ENCODE results near the gene SNX4. TPM values are rescaled to one million over a fixed set of nuclear protein-coding genes. Genes with fewer than 3 reads are reported as not detected.

SNX4 gene
- total and polyA plus RNA-seq, 8 donors = 9.5 to 22.8 (median 18.0) TPM

GRCh38 chr3:125440970-125441369 lies 79.0 kb downstream of the SNX4 start:
- ATAC-seq (peak in 1 of 4 donors; percentile 21), FAIRE-seq (no peak), DNase-seq (no peak)
- no peaks in the 10 kb centered on the region for H3K27me3 ChIP-seq
- intact Hi-C loops (cut with DNase I) = no loop called here
- H3K4me3 ChIP-seq = no peak overlapping the region
- TF ChIP-seq CTCF (IDR thresholded peaks at IDR 0.05) = no peak
- H3K4me1 ChIP-seq = peaks cover 6 to 15% (median 9%) of the 10 kb centered on the region in 3 donors
- H3K27ac ChIP-seq = no peak overlapping the region
- WGBS, 2 donors = 88 to 98% methylated on average over 2 of the region's 2 CpGs
- H3K9me3 ChIP-seq = no peaks in the 10 kb centered on the region
- peaks cover 0 to 9% (median 3%) of the 10 kb centered on the region in 3 donors for H3K36me3 ChIP-seq

- H3K27me3 ChIP-seq = no peaks in the 10 kb centered on the region
- WGBS, 2 donors = 34 to 48% methylated on average over 3 of the region's 3 CpGs
Measured at GRCh38 chr3:125440559-125440955, 79.4 kb downstream of the SNX4 start.

GRCh38 chr3:125437631-125438435 lies 82.2 kb downstream of the SNX4 start:
- DNase-seq (peak in 5 of 6 donors; percentile 26 to 80 (median 61)), FAIRE-seq (no peak), ATAC-seq (peak; percentile 44 to 74 (median 72))
- no peak overlapping the region for H3K27ac ChIP-seq
- H3K4me3 ChIP-seq = no peak overlapping the region
- 36 to 43% methylated on average over 9 of the region's 9 CpGs for WGBS, 2 donors
- H3K4me1 ChIP-seq = peaks cover 6 to 15% (median 9%) of the 10 kb centered on the region in 3 donors
- no peaks in the 10 kb centered on the region for H3K36me3 ChIP-seq
- no peaks in the 10 kb centered on the region for H3K27me3 ChIP-seq
- intact Hi-C loops (cut with DNase I) = loop anchor here in 2 of 3 donors (10.0 kb wide), 2 partner anchors 443 to 503 kb away; partner anchors contain the start of gene MUC13 (in 1 of the 2)
- H3K9me3 ChIP-seq = no peaks in the 10 kb centered on the region
- peak; percentile 83 to 94 (median 88) for TF ChIP-seq CTCF (IDR thresholded peaks at IDR 0.05)

More at GRCh38 chr3:125440559-125440955, 79.4 kb downstream of the SNX4 start:
- peaks cover 0 to 5% (median 2%) of the 10 kb centered on the region in 3 donors for H3K36me3 ChIP-seq
- FAIRE-seq (no peak), DNase-seq (peak; percentile 56 to 72 (median 64)), ATAC-seq (peak; percentile 91 to 97 (median 94))
- H3K4me1 ChIP-seq = peaks cover 6 to 15% (median 9%) of the 10 kb centered on the region in 3 donors
- no peak overlapping the region for H3K27ac ChIP-seq
- H3K4me3 ChIP-seq = no peak overlapping the region
- no peaks in the 10 kb centered on the region for H3K9me3 ChIP-seq
- TF ChIP-seq CTCF (IDR thresholded peaks at IDR 0.05) = no peak
- intact Hi-C loops (cut with DNase I) = no loop called here

- Histone ChIP-seq H3K27me3 (no peaks in the 10 kb centered on the region), H3K4me3 (no peak overlapping the region), H3K27ac (no peak overlapping the region), H3K9me3 (no peaks in the 10 kb centered on the region), H3K36me3 (no peaks in the 10 kb centered on the region), H3K4me1 (peaks cover 6 to 15% (median 9%) of the 10 kb centered on the region in 3 donors)
- FAIRE-seq (no peak), DNase-seq (no peak), ATAC-seq (no peak)
- no peak for TF ChIP-seq CTCF (IDR thresholded peaks at IDR 0.05)
- 76 to 80% methylated on average over 7 of the region's 7 CpGs for WGBS, 2 donors
- intact Hi-C loops (cut with DNase I) = loop anchor here in 2 of 3 donors (10.0 kb wide), 2 partner anchors 442 to 502 kb away; partner anchors contain the start of gene MUC13 (in 1 of the 2)
Measured at GRCh38 chr3:125436921-125437320, 83.1 kb downstream of the SNX4 start.

Data from pancreas (tissue), 10 donors.